Left lung (tissue), 10 donors: ENCODE results near the gene UBE2C. TPM values are rescaled to one million over a fixed set of nuclear protein-coding genes. Genes with fewer than 3 reads are reported as not detected.

Experiments
- ATAC-seq: fragments of 200-7000 bp; cut with Tn5 transposase; one replicate; pipeline ENCODE4 v1.9.1; 2020; ENCODE audit warnings: moderate library complexity
- DNase-seq, 4 donors: peaks; one replicate each; pipeline ENCODE4 v3.0.0-alpha.2; 2013 to 2020
- H3K27ac ChIP-seq, 2 donors: fragments of 200-600 bp; sonication (generic) in 1 of 2; one replicate each; pipeline versions ENCODE4 v1.5.0 to v1.8.0; 2020 to 2021
- H3K27me3 ChIP-seq, 2 donors: fragments of 200-600 bp; sonication (generic) in 1 of 2; one replicate each; pipeline versions ENCODE4 v1.5.0 to v1.8.0; 2020 to 2021
- H3K36me3 ChIP-seq, 2 donors: fragments of 200-600 bp; sonication (generic) in 1 of 2; one replicate each; pipeline versions ENCODE4 v1.5.0 to v1.8.0; 2020 to 2021
- H3K4me1 ChIP-seq, 2 donors: fragments of 200-600 bp; one replicate each; pipeline ENCODE4 v1.8.0; 2021
- H3K4me3 ChIP-seq, 2 donors: fragments of 200-600 bp; sonication (generic) in 1 of 2; one replicate each; pipeline versions ENCODE4 v1.5.0 to v1.8.0; 2020 to 2021; ENCODE audit warnings: mild to moderate bottlenecking in 1 of 2
- H3K9me3 ChIP-seq, 2 donors: fragments of 200-600 bp; sonication (generic) in 1 of 2; one replicate each; pipeline versions ENCODE4 v1.5.0 to v1.8.0; 2020 to 2021
- intact Hi-C, 2 donors: fragments of 100-400 bp; cut with DNase I; formaldehyde crosslinking; loops; one replicate each; pipeline versions ENCODE4 v1.11.2 to v1.14.2; 2022
- polyA plus RNA-seq, 6 donors: library from polyadenylated mRNA; unstranded; fragments of 120-200 nt; gene quantifications; one replicate each; pipeline ENCODE4 v1.2.1, GENCODE V29; 2013; ENCODE audit not compliant: insufficient read length in 6 of 6
- total RNA-seq, 2 donors: library from RNA; stranded (reverse); fragmentation: NEBNext Ultra II Directional; extraction: Animal tissue kit (Norgen Biotek cat#: 25700); gene quantifications; one replicate each; pipeline ENCODE4 v1.2.1, GENCODE V29; 2021
- TF ChIP-seq, protein P1 (sequence below), 2 donors: fragments of 200-600 bp; sonication (generic) in 1 of 2; IDR thresholded peaks; one replicate each; pipeline versions ENCODE4 v1.5.0 to v1.8.0; 2021; ENCODE audit warnings: antibody characterized with exemption in 2 of 2
- donor health status: DM: no; HTN: yes; CAD: no.
- donor health status: DM: no; HTN: no; CAD: no.

UBE2C gene
- total and polyA plus RNA-seq, 8 donors, result 5.9 to 99.2 (median 49.8) TPM

DNA sequence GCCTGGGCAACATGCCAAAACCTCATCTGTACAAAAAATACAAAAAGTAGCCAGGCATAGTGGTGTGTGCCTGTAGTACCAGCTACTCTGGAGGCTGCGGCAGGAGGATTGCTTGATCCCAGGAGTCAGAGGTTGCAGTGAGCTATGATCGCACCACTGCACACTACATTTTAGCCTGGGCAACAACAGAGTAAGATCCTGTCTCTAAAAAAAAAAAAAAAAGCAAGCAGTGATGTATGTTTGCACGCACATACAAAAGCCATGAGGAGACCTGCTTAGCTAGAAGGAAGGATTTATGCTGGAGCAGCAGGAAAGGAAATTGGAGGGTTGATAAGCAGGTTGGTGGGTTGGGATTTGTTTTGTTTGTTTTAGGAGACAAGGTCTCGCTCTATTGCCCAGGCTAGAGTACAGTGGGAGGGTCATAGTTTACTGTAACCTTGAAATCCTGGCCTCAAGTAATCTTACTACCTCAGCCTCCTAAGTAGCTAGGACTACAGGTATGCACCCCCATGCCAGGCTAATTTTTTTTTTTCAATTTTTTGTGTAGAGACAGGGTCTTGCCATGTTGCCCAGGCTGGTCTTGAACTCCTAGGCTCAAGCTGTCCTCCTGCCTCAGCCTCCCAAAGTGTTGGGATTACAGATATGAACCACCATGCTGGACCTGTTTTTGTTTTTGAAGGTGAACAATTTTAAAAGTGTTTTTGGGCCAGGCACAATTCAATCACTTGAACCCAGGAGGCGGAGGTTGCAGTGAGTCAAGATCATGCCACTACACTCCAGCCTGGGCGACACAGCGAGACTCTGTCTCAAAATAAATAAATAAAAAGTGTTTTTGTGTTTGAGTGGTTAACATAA is 49.0 kb downstream of the UBE2C start:
- DNase-seq, result no peak
- no peak overlapping the region for H3K27ac ChIP-seq

DNA sequence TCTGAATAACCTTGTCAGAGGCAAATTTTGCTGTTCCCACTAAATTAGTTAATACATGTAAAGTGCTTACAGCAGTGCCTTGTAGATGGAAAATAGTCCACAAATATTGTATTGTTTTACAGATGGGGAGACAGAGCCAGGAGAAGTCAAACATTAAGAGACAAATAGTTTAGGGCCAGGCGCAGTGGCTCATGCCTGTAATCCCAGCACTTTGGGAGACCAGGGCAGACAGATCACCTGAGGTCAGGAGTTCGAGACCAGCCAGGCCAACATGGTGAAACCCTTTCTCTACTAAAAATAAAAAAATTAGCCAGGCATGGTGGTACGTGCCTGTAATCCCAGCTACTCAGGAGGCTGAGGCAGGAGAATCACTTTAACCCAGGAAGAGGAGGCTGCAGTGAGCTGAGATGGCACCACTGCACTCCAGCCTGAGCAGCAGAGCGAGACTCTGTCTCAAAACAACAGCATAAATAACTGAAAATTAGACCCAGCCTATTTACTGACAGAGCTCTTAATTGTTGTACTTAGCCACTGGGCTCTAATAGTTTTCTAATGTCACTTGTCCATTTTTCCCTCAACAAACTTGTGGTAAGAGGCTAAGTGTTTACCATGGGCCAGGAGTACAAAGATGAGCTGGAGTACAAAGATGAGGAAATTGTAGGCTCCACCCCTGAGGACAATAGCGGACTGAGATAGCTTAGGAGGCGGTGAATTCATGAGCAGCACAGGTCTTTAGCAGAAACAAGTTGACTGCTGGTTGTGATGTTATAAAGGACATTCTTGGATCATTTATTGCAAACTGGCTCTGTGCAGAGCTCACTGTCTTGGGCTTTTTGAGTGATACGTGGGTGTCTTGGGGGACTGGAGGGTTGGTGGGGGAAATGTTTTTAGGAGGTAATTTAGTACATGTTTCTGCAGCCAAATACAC is 51.4 kb downstream of the UBE2C start:
- H3K27ac ChIP-seq, result no peak overlapping the region
- TF ChIP-seq, protein P1, sequence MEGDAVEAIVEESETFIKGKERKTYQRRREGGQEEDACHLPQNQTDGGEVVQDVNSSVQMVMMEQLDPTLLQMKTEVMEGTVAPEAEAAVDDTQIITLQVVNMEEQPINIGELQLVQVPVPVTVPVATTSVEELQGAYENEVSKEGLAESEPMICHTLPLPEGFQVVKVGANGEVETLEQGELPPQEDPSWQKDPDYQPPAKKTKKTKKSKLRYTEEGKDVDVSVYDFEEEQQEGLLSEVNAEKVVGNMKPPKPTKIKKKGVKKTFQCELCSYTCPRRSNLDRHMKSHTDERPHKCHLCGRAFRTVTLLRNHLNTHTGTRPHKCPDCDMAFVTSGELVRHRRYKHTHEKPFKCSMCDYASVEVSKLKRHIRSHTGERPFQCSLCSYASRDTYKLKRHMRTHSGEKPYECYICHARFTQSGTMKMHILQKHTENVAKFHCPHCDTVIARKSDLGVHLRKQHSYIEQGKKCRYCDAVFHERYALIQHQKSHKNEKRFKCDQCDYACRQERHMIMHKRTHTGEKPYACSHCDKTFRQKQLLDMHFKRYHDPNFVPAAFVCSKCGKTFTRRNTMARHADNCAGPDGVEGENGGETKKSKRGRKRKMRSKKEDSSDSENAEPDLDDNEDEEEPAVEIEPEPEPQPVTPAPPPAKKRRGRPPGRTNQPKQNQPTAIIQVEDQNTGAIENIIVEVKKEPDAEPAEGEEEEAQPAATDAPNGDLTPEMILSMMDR (IDR thresholded peaks at IDR 0.05), result no peak
- no peaks in the 10 kb centered on the region for H3K27me3 ChIP-seq
- intact Hi-C loops, result no loop called here
- no peaks in the 10 kb centered on the region for H3K36me3 ChIP-seq
- H3K4me3 ChIP-seq, result no peak overlapping the region
- no peak for DNase-seq
- H3K9me3 ChIP-seq, result no peaks in the 10 kb centered on the region
- peaks cover 0 to 7% of the 10 kb centered on the region in 2 donors for H3K4me1 ChIP-seq
- ATAC-seq, result no peak

More for the DNA sequence above, 49.0 kb downstream of the UBE2C start:
- no peak for ATAC-seq
- TF ChIP-seq, protein P1 (IDR thresholded peaks at IDR 0.05), result no peak
- H3K4me1 ChIP-seq, result peaks cover 9 to 23% of the 10 kb centered on the region in 2 donors
- H3K9me3 ChIP-seq, result no peaks in the 10 kb centered on the region
- intact Hi-C loops, result no loop called here
- no peaks in the 10 kb centered on the region for H3K36me3 ChIP-seq
- no peaks in the 10 kb centered on the region for H3K27me3 ChIP-seq
- H3K4me3 ChIP-seq, result no peak overlapping the region

DNA sequence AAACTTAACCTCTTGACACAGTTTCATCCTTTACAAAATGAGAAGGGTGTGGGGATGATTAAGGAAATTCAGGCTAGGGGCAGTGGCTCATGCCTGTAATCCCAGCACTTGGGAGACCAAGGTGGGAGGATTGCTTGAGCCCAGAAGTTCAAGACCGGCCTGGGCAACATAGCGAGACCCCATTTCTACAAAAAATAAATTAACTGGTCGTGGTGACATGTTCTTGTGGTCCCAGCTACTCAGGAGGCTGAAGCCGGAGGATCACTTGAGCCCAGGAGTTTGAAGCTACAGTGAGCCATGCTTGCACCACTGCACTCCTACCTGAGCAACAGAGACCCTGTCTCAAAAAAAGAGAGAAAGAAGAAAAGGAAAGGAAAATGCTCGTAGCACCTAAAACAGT is 54.0 kb downstream of the UBE2C start:
- Histone ChIP-seq H3K27ac (no peak overlapping the region), H3K9me3 (no peaks in the 10 kb centered on the region), H3K36me3 (no peaks in the 10 kb centered on the region), H3K4me1 (peaks cover 0 to 5% of the 10 kb centered on the region in 2 donors), H3K27me3 (no peaks in the 10 kb centered on the region), H3K4me3 (no peak overlapping the region)
- ATAC-seq (no peak), DNase-seq (no peak)
- intact Hi-C loops, result no loop called here
- TF ChIP-seq, protein P1 (IDR thresholded peaks at IDR 0.05), result no peak

Other genes starting within 250 kb of the UBE2C start
- not detected for gene WFDC8, start 233.4 kb upstream of the UBE2C start, total RNA-seq
- under 1 TPM in 1 of 6 donors, not detected in 5; 0.28 TPM for gene WFDC8, start 233.4 kb upstream of the UBE2C start, polyA plus RNA-seq
- gene WFDC10A, start 182.9 kb upstream of the UBE2C start, total RNA-seq, result not detected
- gene WFDC10A, start 182.9 kb upstream of the UBE2C start, polyA plus RNA-seq, result not detected
- not detected for gene WFDC9, start 181.4 kb upstream of the UBE2C start, total RNA-seq
- not detected for gene WFDC9, start 181.4 kb upstream of the UBE2C start, polyA plus RNA-seq
- not detected for gene WFDC11, start 142.4 kb upstream of the UBE2C start, total RNA-seq
- not detected for gene WFDC11, start 142.4 kb upstream of the UBE2C start, polyA plus RNA-seq
- not detected for gene WFDC13, start 110.6 kb upstream of the UBE2C start, total RNA-seq
- not detected for gene WFDC13, start 110.6 kb upstream of the UBE2C start, polyA plus RNA-seq
- gene WFDC10B, start 107.6 kb upstream of the UBE2C start, total RNA-seq, result 1 to 10 TPM in 1 of 2 donors, under 1 TPM in 1; 0.44 to 1.2 TPM
- not detected for gene WFDC10B, start 107.6 kb upstream of the UBE2C start, polyA plus RNA-seq
- not detected for gene SPINT4, start 90.3 kb upstream of the UBE2C start, total RNA-seq
- not detected for gene SPINT4, start 90.3 kb upstream of the UBE2C start, polyA plus RNA-seq
- 1 to 10 TPM; 5.2 to 5.7 TPM for gene WFDC3, start 20.8 kb upstream of the UBE2C start, total RNA-seq
- gene WFDC3, start 20.8 kb upstream of the UBE2C start, polyA plus RNA-seq, result 1 to 10 TPM in 3 of 6 donors, under 1 TPM in 3; 0.26 to 1.8 (median 1.1) TPM
- gene DNTTIP1, start 20.7 kb upstream of the UBE2C start, total RNA-seq, result 10 to 100 TPM; 22.6 to 38.5 TPM
- gene DNTTIP1, start 20.7 kb upstream of the UBE2C start, polyA plus RNA-seq, result 10 to 100 TPM; 25.7 to 30.9 (median 28.3) TPM
- gene TNNC2, start 14.7 kb downstream of the UBE2C start, total RNA-seq, result under 1 TPM; 0.42 to 0.61 TPM
- 1 to 10 TPM in 1 of 6 donors, under 1 TPM in 5; 0.21 to 1.2 (median 0.41) TPM for gene TNNC2, start 14.7 kb downstream of the UBE2C start, polyA plus RNA-seq
- 10 to 100 TPM; 23.9 to 26.3 TPM for gene SNX21, start 21.2 kb downstream of the UBE2C start, total RNA-seq
- 10 to 100 TPM; 14.5 to 22.4 (median 17.8) TPM for gene SNX21, start 21.2 kb downstream of the UBE2C start, polyA plus RNA-seq
- gene ACOT8, start 44.7 kb downstream of the UBE2C start, total RNA-seq, result 10 to 100 TPM; 23.8 to 28.7 TPM
- 10 to 100 TPM; 19.3 to 25.1 (median 21.4) TPM for gene ACOT8, start 44.7 kb downstream of the UBE2C start, polyA plus RNA-seq
- 1 to 10 TPM; 3.5 to 4.5 TPM for gene ZSWIM3, start 45.0 kb downstream of the UBE2C start, total RNA-seq
- 1 to 10 TPM; 4.9 to 6.7 (median 5.8) TPM for gene ZSWIM3, start 45.0 kb downstream of the UBE2C start, polyA plus RNA-seq
- 10 to 100 TPM in 1 of 2 donors, 1 to 10 TPM in 1; 9.9 to 10.2 TPM for gene ZSWIM1, start 68.6 kb downstream of the UBE2C start, total RNA-seq
- 10 to 100 TPM; 13.5 to 14.8 (median 14.0) TPM for gene ZSWIM1, start 68.6 kb downstream of the UBE2C start, polyA plus RNA-seq
- gene SPATA25, start 75.0 kb downstream of the UBE2C start, total RNA-seq, result under 1 TPM; 0.70 to 0.89 TPM
- 1 to 10 TPM; 2.3 to 3.5 (median 3.2) TPM for gene SPATA25, start 75.0 kb downstream of the UBE2C start, polyA plus RNA-seq
- gene NEURL2, start 78.6 kb downstream of the UBE2C start, total RNA-seq, result 1 to 10 TPM; 4.0 to 4.3 TPM
- 1 to 10 TPM; 3.4 to 5.6 (median 4.6) TPM for gene NEURL2, start 78.6 kb downstream of the UBE2C start, polyA plus RNA-seq
- 100 to 1,000 TPM; 234 to 268 TPM for gene CTSA, start 78.7 kb downstream of the UBE2C start, total RNA-seq
- gene CTSA, start 78.7 kb downstream of the UBE2C start, polyA plus RNA-seq, result 10 to 100 TPM; 68.7 to 78.1 (median 71.0) TPM
- 100 to 1,000 TPM; 162 to 172 TPM for gene PLTP, start 99.5 kb downstream of the UBE2C start, total RNA-seq
- 10 to 100 TPM; 42.6 to 68.6 (median 54.3) TPM for gene PLTP, start 99.5 kb downstream of the UBE2C start, polyA plus RNA-seq
- gene PCIF1, start 122.0 kb downstream of the UBE2C start, total RNA-seq, result 10 to 100 TPM; 26.1 to 33.0 TPM
- 10 to 100 TPM; 43.1 to 50.8 (median 45.4) TPM for gene PCIF1, start 122.0 kb downstream of the UBE2C start, polyA plus RNA-seq
- gene ZNF335, start 159.6 kb downstream of the UBE2C start, total RNA-seq, result 10 to 100 TPM; 15.3 to 23.3 TPM
- 10 to 100 TPM; 15.3 to 22.7 (median 16.7) TPM for gene ZNF335, start 159.6 kb downstream of the UBE2C start, polyA plus RNA-seq
- gene MMP9, start 196.3 kb downstream of the UBE2C start, total RNA-seq, result 10 to 100 TPM in 1 of 2 donors, 1 to 10 TPM in 1; 2.5 to 25.8 TPM
- gene MMP9, start 196.3 kb downstream of the UBE2C start, polyA plus RNA-seq, result under 1 TPM; 0.26 to 0.69 (median 0.52) TPM
- gene SLC12A5, start 216.6 kb downstream of the UBE2C start, total RNA-seq, result 1 to 10 TPM in 1 of 2 donors, under 1 TPM in 1; 0.71 to 1.5 TPM
- 1 to 10 TPM; 1.0 to 2.9 (median 1.5) TPM for gene SLC12A5, start 216.6 kb downstream of the UBE2C start, polyA plus RNA-seq